Activated naive CD8-positive, alpha-beta T cell treated with anti-CD3 and anti-CD28 coated beads, Interleukin-2, amount 10 ng/mL, durations not matched to agents 7 days and 5 days (primary cell): Measurements from ENCODE around the gene ITPK1. TPM values are rescaled to one million over a fixed set of nuclear protein-coding genes. Genes with fewer than 3 reads are reported as not detected.

Experiments used
- ATAC-seq: fragments of 150-1000 bp; cut with Tn5 transposase; one replicate; pipeline ENCODE4 v1.10.0; 2021; ENCODE audit warnings: low read depth, moderate library complexity
- POLR2A ChIA-PET: fragments of 350-600 bp; sonication (Branson Sonifier 250); formaldehyde crosslinking; loops from one replicate; lab custom pipeline; 2021; ENCODE audit warnings: antibody characterized with exemption; lab: Charles Lee
- DNase-seq: peaks from one replicate; pipeline ENCODE4 v3.0.0; 2021
- H3K27ac Mint-ChIP-seq: one replicate; pipeline ENCODE4 v1.8.0; 2022; ENCODE audit warnings: mild to moderate bottlenecking, mixed read lengths
- H3K27me3 Mint-ChIP-seq: one replicate; pipeline ENCODE4 v1.8.0; 2022; ENCODE audit warnings: mild to moderate bottlenecking, moderate library complexity, mixed read lengths
- H3K36me3 Mint-ChIP-seq: one replicate; pipeline ENCODE4 v1.8.0; 2021; ENCODE audit warnings: mild to moderate bottlenecking, mixed read lengths
- H3K4me1 Mint-ChIP-seq: one replicate; pipeline ENCODE4 v1.8.0; 2021; ENCODE audit warnings: mixed read lengths
- H3K4me3 Mint-ChIP-seq: one replicate; pipeline ENCODE4 v1.8.0; 2022; ENCODE audit warnings: mild to moderate bottlenecking, moderate library complexity, mixed read lengths
- H3K9me3 Mint-ChIP-seq: one replicate; pipeline ENCODE4 v1.8.0; 2021; ENCODE audit warnings: mixed read lengths
- total RNA-seq, 2 experiments: library from RNA; stranded (reverse); gene quantifications; one replicate each; pipeline ENCODE4 v1.2.3, GENCODE V29; 2021

Gene ITPK1
- total RNA-seq, 2 experiments from 2014 or later = 89.5 to 94.1 TPM

DNA sequence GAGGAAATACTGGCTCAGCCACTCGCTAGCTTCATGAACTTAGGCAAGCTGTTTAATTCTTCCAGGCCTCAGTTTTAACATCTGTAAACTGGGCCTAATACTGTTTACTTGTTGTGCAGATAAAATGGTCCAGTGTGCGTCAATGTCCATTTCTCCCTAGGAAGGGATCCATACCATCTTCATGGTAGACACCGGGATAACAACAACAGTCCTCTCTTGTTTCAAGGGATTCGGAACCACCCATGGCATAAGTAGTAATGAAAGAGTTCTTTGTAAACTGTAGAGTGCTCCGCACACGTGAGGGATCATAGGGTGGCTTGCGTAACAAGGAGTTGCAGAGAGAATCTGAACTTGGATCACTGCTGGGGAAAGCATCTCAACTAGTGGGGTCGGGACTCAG lies 210.1 kb downstream of the ITPK1 start:
- Mint-ChIP-seq H3K4me3 (no peak overlapping the region), H3K36me3 (no peaks in the 10 kb centered on the region), H3K9me3 (no peaks in the 10 kb centered on the region), H3K27me3 (peaks cover 15% of the 10 kb centered on the region), H3K27ac (no peak overlapping the region), H3K4me1 (peaks cover 14% of the 10 kb centered on the region)
- DNase-seq = no peak
- ATAC-seq = no peak
- POLR2A ChIA-PET = no interaction called here

DNA sequence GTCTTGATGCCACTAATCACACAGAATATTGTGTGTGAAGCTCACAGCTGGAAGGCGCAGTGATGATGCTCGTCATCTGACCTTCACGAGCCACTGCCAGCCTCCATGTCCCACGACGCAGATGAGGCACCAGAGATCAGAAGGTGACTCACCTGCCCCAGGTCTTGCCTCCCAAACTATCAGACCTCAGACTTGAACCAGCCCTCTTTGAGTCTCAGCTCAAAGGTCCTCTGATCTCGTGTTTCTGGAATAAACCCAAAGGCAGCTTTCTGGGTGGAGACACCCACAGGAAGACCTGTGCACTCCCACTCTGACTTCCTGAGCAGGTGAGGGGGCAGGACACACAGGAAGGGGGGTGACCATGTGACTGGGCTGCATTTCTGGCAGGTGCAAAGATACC lies 212.4 kb downstream of the ITPK1 start:
- Mint-ChIP-seq H3K27me3 (peaks cover 15% of the 10 kb centered on the region), H3K36me3 (no peaks in the 10 kb centered on the region), H3K9me3 (no peaks in the 10 kb centered on the region), H3K4me3 (no peak overlapping the region), H3K27ac (no peak overlapping the region), H3K4me1 (peaks cover 17% of the 10 kb centered on the region)
- DNase-seq = no peak
- ATAC-seq = no peak
- POLR2A ChIA-PET = no interaction called here

DNA sequence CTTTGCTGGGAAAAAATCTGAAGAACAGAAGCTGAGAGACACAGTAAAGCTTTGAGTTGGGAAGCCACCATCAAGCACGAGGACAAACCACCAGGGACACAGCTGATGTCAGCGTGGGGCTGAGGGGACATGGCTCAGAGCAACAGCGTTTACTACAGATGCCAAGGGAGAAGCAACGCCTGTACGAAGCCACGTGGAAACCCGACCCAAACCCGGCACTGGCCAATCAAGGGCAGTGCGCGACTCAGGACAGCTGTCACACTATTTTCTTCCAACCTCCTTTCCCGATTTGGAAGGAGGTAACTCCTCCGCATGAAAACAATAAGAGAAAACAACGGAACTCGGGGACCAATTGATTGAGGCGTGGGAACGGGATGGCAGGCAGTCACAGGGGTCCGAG lies 213.0 kb downstream of the ITPK1 start:
- peaks cover 15% of the 10 kb centered on the region for H3K27me3 Mint-ChIP-seq
- ATAC-seq (no peak), DNase-seq (no peak)
- no peaks in the 10 kb centered on the region for H3K9me3 Mint-ChIP-seq
- no peak overlapping the region for H3K4me3 Mint-ChIP-seq
- H3K4me1 Mint-ChIP-seq = peaks cover 23% of the 10 kb centered on the region
- H3K36me3 Mint-ChIP-seq = no peaks in the 10 kb centered on the region
- POLR2A ChIA-PET = no interaction called here
- no peak overlapping the region for H3K27ac Mint-ChIP-seq

DNA sequence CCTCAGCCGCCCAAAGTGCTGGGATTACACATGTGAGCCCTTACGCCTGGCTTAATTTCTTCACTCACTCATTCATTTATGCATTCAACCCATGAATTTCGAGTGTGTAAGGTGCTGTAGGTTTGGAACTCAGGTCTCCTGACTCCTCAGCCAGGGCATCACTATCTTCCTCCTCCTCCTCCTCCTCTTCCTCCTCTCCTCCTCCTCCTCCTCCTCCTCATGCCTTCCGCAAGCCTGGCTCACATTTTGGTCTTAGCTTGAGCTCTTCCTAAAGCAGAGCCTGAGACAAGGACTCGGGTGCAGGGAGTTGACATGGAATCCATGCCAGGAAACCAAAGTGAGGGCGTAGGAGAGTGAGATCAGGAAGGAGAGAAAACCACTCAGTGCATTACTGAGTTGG lies 213.5 kb downstream of the ITPK1 start:
- DNase-seq = no peak
- H3K4me1 Mint-ChIP-seq = peaks cover 25% of the 10 kb centered on the region
- no peaks in the 10 kb centered on the region for H3K9me3 Mint-ChIP-seq
- no peak for ATAC-seq
- H3K27me3 Mint-ChIP-seq = peaks cover 13% of the 10 kb centered on the region
- H3K4me3 Mint-ChIP-seq = no peak overlapping the region
- H3K36me3 Mint-ChIP-seq = no peaks in the 10 kb centered on the region
- POLR2A ChIA-PET = no interaction called here
- no peak overlapping the region for H3K27ac Mint-ChIP-seq

DNA sequence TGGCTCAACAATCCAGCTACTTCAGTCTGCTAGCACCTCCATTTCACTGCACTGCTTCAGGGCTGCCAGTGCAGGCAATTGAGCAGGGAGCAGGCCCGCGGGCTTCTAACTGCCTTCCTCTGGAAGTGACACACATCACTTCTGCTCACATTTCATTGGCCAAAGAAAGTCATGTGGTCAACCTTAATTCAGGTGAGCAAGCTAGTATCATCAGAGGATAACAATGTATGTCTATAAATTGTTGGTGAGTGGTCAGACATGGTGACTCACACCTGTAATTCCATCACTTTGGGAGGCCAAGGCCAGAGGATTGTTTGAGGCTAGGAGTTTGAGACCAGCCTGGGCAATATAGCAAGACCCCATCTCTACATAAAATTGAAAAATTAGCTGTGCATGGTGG lies 215.1 kb downstream of the ITPK1 start:
- no peaks in the 10 kb centered on the region for H3K36me3 Mint-ChIP-seq
- H3K4me1 Mint-ChIP-seq = peaks cover 26% of the 10 kb centered on the region
- H3K27me3 Mint-ChIP-seq = peaks cover 13% of the 10 kb centered on the region
- ATAC-seq (no peak), DNase-seq (no peak)
- no peak overlapping the region for H3K27ac Mint-ChIP-seq
- POLR2A ChIA-PET = no interaction called here
- H3K4me3 Mint-ChIP-seq = no peak overlapping the region
- no peaks in the 10 kb centered on the region for H3K9me3 Mint-ChIP-seq

DNA sequence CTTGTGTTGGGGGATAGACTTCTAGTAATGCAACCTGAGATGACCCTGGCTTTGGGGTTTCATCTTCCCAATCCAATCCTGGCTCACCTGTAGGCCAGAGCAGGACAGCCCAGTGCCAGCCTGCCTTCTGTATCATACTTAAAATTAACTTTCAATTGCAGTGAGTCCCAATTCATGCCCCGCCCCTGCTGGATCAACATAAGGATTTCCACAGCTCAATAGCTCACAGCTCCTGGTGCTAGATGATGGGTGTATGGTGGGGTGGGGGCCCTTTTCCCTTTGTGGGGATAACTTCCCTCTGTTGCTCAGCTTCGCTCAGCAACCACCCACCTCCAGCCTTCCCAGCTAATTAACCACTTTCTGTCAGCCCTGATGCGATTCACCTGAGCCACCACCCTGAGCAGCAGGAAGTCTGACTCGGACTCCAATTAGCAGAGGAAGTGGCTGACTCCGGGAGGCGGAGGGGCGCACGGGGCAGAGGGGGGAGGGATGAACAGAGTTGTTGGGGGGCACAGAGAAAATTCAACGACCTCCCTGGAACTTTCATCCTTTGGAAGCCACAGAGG lies 217.1 kb downstream of the ITPK1 start:
- ATAC-seq (peak; percentile 38), DNase-seq (peak; percentile 46)
- H3K27me3 Mint-ChIP-seq = peaks cover 17% of the 10 kb centered on the region
- peak overlapping the region; percentile 95 for H3K27ac Mint-ChIP-seq
- POLR2A ChIA-PET = no interaction called here
- no peaks in the 10 kb centered on the region for H3K36me3 Mint-ChIP-seq
- H3K9me3 Mint-ChIP-seq = peaks cover 2% of the 10 kb centered on the region
- H3K4me3 Mint-ChIP-seq = peak overlapping the region; percentile 76
- peaks cover 25% of the 10 kb centered on the region for H3K4me1 Mint-ChIP-seq

DNA sequence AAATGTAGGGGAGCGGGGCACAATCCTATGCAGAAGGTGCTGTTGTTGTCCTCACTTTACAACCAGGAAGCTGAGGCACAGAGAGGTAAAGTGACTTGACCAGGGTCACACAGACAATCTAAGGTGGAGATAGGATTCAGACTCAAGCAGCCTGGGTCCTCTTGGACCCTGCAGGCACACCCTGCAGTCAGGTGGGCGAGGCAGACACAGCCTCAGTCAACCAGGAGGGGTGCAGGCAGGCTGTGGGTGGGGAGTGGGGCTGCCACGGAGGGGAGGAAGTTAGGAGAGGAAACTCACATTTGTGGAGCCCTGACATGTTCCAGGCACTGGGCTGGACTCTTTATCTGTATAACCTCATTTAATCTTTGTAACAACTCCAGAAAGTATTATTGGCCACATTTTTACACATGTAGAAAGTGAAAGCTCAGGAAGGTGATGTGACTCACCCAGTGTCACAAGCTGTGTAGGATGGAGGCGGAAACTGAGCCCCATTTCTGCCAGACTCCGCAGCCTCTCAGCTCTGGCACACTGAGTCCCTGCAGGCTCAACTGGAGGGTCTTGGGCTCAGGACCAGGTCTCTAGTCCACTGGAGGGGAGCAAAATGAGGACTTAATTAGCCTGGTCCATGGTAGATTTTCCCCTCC lies 217.7 kb downstream of the ITPK1 start:
- Mint-ChIP-seq H3K4me3 (peak overlapping the region; percentile 76), H3K27ac (peak overlapping the region; percentile 95), H3K9me3 (peaks cover 2% of the 10 kb centered on the region), H3K27me3 (peaks cover 17% of the 10 kb centered on the region), H3K36me3 (no peaks in the 10 kb centered on the region), H3K4me1 (peaks cover 19% of the 10 kb centered on the region)
- POLR2A ChIA-PET = no interaction called here
- ATAC-seq (peak; percentile 90), DNase-seq (peak; percentile 34)

DNA sequence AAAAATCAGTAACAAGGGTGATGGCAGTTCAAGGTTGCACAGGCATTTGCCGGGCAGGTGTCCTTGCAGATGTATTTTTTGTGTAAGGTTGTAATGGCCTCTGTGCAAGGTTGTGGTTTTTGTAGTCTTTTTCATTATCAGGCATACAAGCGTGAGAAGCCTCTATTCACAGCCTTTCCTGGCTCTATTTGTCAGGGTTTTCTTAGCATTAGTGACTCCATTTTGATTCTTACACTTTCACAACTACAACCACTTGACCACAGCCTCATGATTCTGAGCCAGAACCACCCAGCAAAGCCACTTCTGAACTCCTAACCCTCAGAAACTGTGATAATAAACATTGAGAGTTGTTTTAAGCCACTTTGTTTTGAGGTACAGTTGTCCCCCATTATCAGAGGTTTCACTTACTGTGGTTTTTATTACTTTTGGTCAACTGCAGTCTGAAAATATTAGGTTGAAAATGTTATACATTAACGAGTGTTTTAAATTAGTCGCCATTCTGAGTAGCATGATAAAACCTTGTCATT lies 220.3 kb downstream of the ITPK1 start:
- ATAC-seq (no peak), DNase-seq (no peak)
- H3K9me3 Mint-ChIP-seq = peaks cover 7% of the 10 kb centered on the region
- H3K27me3 Mint-ChIP-seq = peaks cover 9% of the 10 kb centered on the region
- POLR2A ChIA-PET = no interaction called here
- H3K4me3 Mint-ChIP-seq = no peak overlapping the region
- no peak overlapping the region for H3K27ac Mint-ChIP-seq
- peaks cover 12% of the 10 kb centered on the region for H3K4me1 Mint-ChIP-seq
- no peaks in the 10 kb centered on the region for H3K36me3 Mint-ChIP-seq

DNA sequence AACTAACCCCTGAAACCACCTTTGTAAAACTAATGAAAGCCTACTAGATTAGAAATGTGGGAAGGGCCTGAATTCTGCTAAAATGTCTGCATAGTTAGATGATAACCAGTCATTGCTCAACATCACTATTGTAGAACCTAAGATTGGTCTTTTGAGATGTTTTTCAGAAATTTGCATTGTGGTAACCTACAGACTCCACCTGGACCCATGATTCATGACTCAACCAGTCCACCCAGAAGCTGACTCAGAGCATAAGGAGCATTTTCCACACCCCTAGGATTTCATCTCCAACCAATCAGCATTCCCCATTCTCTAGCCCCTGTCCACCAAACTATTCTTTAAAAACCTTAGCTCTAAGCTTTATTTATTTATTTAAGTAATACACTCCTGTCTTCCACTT lies 223.1 kb downstream of the ITPK1 start:
- H3K36me3 Mint-ChIP-seq = no peaks in the 10 kb centered on the region
- ATAC-seq (no peak), DNase-seq (no peak)
- no peak overlapping the region for H3K27ac Mint-ChIP-seq
- peaks cover 11% of the 10 kb centered on the region for H3K9me3 Mint-ChIP-seq
- POLR2A ChIA-PET = no interaction called here
- no peak overlapping the region for H3K4me3 Mint-ChIP-seq
- peaks cover 14% of the 10 kb centered on the region for H3K27me3 Mint-ChIP-seq
- peaks cover 2% of the 10 kb centered on the region for H3K4me1 Mint-ChIP-seq

DNA sequence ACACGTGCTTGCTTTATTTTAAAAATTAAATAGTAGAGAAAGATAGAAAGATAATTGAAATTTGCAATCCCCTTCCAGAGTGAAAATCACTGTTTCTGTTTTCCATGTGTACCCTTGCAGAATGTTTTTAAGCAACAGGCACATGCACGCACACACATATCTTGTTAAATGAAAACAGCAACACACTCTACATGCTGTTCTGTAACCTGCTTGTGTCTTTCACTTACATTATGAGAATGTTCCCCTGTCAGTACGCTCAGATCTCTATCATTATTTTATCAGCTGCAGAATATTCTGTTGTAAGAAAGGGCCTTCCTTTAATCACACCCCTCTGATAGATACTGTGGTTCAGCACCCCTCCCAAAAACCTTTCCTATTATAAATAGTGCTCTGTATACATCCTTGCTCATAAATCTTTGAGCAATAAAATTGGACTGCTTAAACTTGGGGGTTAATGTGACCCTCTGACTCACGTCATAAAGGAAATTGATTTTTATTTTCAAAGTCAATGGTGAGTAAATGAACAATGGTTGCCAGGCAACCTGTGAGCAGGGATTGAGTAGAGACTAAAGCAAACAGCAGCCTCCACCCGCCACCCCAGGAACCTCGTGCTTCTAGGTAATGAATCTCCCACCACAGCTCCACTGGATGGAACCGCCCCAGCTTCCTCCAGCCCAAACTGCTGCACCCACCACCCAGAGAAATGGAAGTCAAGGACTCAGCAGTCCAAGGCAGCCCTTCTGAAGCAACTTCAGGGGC lies 224.7 kb downstream of the ITPK1 start:
- peaks cover 1% of the 10 kb centered on the region for H3K36me3 Mint-ChIP-seq
- POLR2A ChIA-PET = no interaction called here
- H3K27ac Mint-ChIP-seq = no peak overlapping the region
- no peak for DNase-seq
- H3K4me1 Mint-ChIP-seq = peaks cover 1% of the 10 kb centered on the region
- no peak overlapping the region for H3K4me3 Mint-ChIP-seq
- ATAC-seq = no peak
- H3K27me3 Mint-ChIP-seq = peaks cover 16% of the 10 kb centered on the region
- H3K9me3 Mint-ChIP-seq = peaks cover 13% of the 10 kb centered on the region

DNA sequence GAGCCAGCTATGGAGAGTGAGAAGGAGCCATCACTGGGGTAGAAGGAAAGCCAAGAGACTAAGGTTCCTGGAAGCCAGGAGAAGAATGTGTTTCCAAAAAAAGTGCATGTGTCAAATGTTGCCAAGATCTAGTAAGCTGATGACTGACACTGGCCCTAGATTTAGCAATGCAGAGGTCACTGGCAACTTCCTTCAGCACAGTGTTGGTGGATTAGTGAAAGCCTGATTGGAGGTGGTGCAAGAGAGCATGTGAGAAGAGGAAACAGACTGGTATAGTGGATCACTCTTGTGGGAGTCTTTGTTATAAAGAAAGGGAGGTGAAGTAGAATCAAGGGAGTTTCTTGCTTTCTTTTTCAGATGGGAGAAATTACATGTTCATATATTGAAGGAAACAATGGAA lies 226.8 kb downstream of the ITPK1 start:
- POLR2A ChIA-PET = no interaction called here
- H3K4me3 Mint-ChIP-seq = no peak overlapping the region

DNA sequence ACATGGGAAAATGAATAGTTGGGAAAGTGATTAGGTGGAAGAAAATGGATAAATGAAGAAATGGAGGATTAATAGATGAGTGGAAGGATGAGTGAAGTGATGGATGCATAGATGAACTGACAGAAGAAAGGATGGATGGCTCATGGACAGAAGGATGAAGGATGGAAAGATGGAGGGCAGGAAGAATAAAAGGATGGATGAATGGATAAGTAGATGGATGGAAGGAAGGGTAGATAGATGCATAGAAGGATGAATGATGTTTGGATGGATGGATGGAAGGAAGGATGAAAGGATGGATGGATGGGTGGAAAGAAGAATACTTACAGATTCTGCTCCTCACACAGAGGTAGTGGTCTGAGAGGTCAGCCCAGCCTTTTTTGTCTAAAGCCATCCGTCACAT lies 228.6 kb downstream of the ITPK1 start:
- POLR2A ChIA-PET = no interaction called here
- Mint-ChIP-seq H3K4me1 (peaks cover 1% of the 10 kb centered on the region), H3K27me3 (peaks cover 20% of the 10 kb centered on the region), H3K9me3 (peaks cover 5% of the 10 kb centered on the region), H3K27ac (no peak overlapping the region), H3K36me3 (peaks cover 1% of the 10 kb centered on the region), H3K4me3 (no peak overlapping the region)
- no peak for ATAC-seq
- no peak for DNase-seq

More for the DNA sequence above, 226.8 kb downstream of the ITPK1 start:
- DNase-seq (no peak), ATAC-seq (no peak)
- Mint-ChIP-seq H3K27ac (no peak overlapping the region), H3K4me1 (peaks cover 1% of the 10 kb centered on the region), H3K36me3 (peaks cover 1% of the 10 kb centered on the region), H3K27me3 (peaks cover 23% of the 10 kb centered on the region), H3K9me3 (peaks cover 12% of the 10 kb centered on the region)
